ENCODE measurements around the gene CDPF1.

The CDPF1 gene

GRCh38 chr22:46251266-46251665, 1.2 kb upstream of the CDPF1 start:
- no peak for DNase-seq

GRCh38 chr22:46250783-46251125, 661 bp upstream of the CDPF1 start:
- no peak for DNase-seq

GRCh38 chr22:46247443-46247975, 2.6 kb downstream of the CDPF1 start:
- DNase-seq = no peak

- DNase-seq = no peak
Observed at GRCh38 chr22:46246178-46246577, 3.9 kb downstream of the CDPF1 start.

- DNase-seq = no peak
Observed at GRCh38 chr22:46245511-46245910, 4.6 kb downstream of the CDPF1 start.

- DNase-seq = no peak
Observed at GRCh38 chr22:46244771-46245170, 5.3 kb downstream of the CDPF1 start.

GRCh38 chr22:46242076-46242475, 8.0 kb downstream of the CDPF1 start:
- DNase-seq = no peak

- no peak for DNase-seq
Observed at GRCh38 chr22:46241396-46242007, 8.6 kb downstream of the CDPF1 start.

- no peak for DNase-seq
Observed at GRCh38 chr22:46240907-46241306, 9.2 kb downstream of the CDPF1 start.

GRCh38 chr22:46240506-46240905, 9.6 kb downstream of the CDPF1 start:
- no peak for DNase-seq

- no peak for DNase-seq
Observed at GRCh38 chr22:46240073-46240472, 10.0 kb downstream of the CDPF1 start.

GRCh38 chr22:46239261-46240048, 10.6 kb downstream of the CDPF1 start:
- no peak for DNase-seq

GRCh38 chr22:46238541-46238940, 11.6 kb downstream of the CDPF1 start:
- DNase-seq = no peak

- no peak for DNase-seq
Observed at GRCh38 chr22:46237453-46238124, 12.5 kb downstream of the CDPF1 start.

GRCh38 chr22:46234969-46235368, 15.1 kb downstream of the CDPF1 start:
- no peak for DNase-seq

GRCh38 chr22:46233231-46233630, 16.9 kb downstream of the CDPF1 start:
- no peak for DNase-seq

- DNase-seq = no peak
Observed at GRCh38 chr22:46230262-46230901, 19.7 kb downstream of the CDPF1 start.

- no peak for DNase-seq
Observed at GRCh38 chr22:46229701-46230100, 20.4 kb downstream of the CDPF1 start.

- DNase-seq = no peak
Observed at GRCh38 chr22:46226577-46226976, 23.5 kb downstream of the CDPF1 start.

GRCh38 chr22:46225631-46226030, 24.5 kb downstream of the CDPF1 start:
- DNase-seq = no peak

GRCh38 chr22:46224898-46225290, 25.2 kb downstream of the CDPF1 start:
- no peak for DNase-seq

GRCh38 chr22:46224044-46224897, 25.8 kb downstream of the CDPF1 start:
- no peak for DNase-seq

Measured in NCI-H1417 treated with DMSO at 0.1 percent for 48 hours (cell line).